NCI-H774 (cell line): ENCODE measurements around the gene UBALD2.
"Not testable (repeated sequence)": the region's sequence is repeated elsewhere in the genome, so short reads cannot be mapped to it uniquely, and the experiment has no call there.

Experiments used
- DNase-seq: peaks from one replicate; lab custom pipeline; 2025; lab: John Stamatoyannopoulos, UW

Gene UBALD2

GRCh38 chr17:76264755-76265623 lies at the start of gene UBALD2:
UBALD2 (plus strand) TSS chr17:76265348; CDS start chr17:76265506, 158 bp downstream.
- peak; percentile 100 for DNase-seq

DNA sequence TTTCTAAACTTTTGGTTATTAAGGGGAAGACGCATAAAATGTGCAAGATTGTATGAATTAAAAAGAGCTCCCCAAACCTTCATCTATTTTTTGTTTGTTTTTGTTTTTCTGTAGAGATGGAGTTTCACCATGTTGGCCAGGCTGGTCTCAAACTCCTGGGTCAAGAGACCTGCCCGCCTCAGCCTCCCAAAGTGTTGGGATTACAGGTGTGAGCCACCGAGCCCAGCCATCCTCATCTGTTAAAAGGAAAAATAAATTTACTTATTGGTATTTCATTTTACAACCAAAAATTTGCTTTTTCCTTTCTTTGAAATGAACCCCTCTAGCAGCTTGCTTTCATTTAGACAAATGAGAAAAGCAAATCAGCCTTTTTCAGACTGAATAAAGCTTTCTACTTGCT lies 48.1 kb upstream of the UBALD2 start:
- no peak for DNase-seq

GRCh38 chr17:76219670-76220383 lies 45.3 kb upstream of the UBALD2 start:
- DNase-seq: no peak

GRCh38 chr17:76223802-76224201 lies 41.3 kb upstream of the UBALD2 start:
- no peak for DNase-seq

DNA sequence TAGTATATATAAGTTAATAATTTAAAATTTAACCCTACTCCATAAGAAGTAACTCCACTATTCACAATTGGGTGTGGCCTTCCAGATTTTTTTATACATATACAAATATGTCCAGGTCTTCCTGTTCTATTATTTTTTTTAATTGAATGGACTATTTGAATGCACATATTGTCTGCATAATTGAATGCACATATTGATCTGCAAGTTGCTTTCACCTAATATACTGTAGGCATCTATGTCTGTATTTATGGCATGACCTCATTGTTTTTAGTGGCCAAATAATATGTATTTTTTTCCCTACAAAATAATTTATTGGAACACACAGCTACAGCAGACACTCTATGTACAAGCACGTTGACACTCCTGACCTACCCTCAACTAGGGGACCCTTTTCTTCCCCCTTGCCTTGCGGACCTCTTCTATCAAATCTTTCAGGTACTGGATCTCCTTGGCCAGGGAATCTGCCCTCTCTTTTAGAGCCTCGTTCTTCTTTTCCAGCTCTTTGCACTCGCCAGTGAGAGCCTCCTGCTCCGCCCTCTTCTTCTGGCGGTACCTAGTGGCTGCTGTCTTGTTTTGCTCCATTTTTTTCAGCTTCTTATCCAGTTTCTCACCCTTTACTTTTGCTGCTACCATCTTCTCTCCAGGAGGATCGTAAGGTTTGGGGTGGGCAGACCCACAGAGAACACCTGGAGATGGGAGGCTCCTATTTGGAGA lies 39.6 kb upstream of the UBALD2 start:
- DNase-seq: not testable (repeated sequence)

DNA sequence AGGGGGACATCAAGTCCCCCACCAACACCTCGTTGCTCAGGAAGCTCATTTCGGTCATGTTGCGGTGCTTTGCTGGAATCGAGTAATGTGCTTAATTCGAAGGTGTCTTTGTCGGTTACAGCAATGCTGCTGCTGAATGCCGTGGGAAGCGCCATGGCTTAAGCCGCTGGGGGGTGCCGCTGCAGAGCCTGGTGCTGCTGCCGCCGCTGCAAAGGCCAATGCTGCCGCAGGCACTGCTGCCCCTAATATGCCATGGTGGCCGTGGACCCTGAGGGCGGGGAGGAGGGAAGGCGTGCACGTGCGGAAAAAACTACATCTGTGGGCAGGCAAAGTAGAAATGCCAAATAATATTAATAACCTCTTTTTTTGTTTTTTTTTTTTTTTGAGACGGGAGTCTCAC lies 38.4 kb upstream of the UBALD2 start:
- DNase-seq: not testable (repeated sequence)

- DNase-seq: no peak
Measured at GRCh38 chr17:76232342-76232741, 32.8 kb upstream of the UBALD2 start.

GRCh38 chr17:76233588-76234353 lies 31.4 kb upstream of the UBALD2 start:
- DNase-seq: no peak

DNA sequence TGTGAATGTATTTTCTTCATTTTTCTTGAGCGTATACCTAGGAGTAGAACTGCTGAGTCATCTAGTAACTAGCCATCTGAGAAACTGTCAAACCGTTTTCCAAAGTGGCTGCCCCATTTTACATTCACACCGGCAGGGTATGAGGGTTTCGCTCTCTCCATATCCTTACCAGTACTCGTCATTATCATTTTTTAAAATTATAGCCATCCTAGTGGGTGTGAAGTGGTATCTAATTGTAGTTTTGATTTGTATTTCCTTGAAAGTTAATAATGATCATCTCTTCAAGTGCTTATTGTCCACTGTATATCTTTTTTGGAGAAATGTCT lies 30.8 kb upstream of the UBALD2 start:
- no peak for DNase-seq

- DNase-seq: no peak
Measured at GRCh38 chr17:76235883-76236282, 29.3 kb upstream of the UBALD2 start.

DNA sequence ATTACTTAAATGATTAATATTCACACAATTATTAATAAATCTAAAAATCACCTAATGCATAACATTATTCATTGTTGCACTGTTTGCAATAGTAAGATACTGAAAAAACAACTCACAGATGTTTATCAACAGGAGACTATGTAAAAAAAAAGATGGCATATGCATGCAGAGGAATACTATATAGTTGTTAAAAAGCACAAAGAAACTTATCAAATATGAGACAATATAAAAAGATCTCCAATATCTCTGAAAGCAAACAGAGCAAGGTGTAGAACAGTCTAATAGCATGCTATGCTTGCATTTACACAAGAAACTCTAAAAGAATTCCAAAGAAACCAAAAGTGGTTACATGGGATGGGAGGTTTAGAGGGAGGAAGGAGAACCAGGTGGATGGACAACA lies 28.5 kb upstream of the UBALD2 start:
- DNase-seq: no peak

GRCh38 chr17:76237859-76238313 lies 27.3 kb upstream of the UBALD2 start:
- DNase-seq: no peak

- no peak for DNase-seq
Measured at GRCh38 chr17:76238847-76239537, 26.2 kb upstream of the UBALD2 start.

DNA sequence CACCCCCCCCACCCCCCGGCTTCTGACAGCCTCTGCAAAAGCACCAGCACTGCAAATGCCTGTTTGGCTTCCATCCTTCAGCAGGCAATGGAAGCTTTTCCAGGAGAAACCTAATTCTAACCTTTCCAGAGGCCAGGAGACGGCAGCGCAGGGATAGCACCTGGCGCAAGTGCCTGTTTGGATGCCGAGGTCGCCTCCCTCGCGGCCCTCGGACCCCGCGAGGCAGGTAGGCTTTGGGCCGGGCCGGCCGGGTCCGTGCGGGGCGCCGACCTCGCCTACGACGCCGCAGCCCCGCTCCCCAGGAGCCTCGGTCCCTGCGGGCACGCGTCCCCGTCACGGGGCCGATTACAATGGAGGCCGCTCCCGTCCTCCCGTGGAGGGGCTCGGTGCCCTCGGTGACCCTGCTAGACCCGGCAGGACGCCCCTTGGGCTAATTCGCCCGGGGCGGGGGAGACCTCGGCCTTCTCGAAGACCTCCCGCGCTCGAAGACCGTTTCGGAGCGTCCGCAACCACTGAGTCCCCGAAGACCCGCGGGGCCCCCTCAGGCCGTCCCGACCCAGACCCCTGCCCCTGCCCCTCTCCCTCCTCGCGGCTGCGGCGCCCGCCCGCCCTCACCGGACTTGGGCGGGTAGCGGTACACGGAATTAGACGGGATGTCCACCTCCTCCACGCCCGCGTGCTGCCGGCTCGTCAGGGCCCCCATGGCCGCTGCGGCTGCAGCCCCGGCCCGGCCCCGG lies 25.4 kb upstream of the UBALD2 start:
- DNase-seq: no peak

GRCh38 chr17:76240461-76241203 lies 24.5 kb upstream of the UBALD2 start, which contains the start of gene RNF157:
RNF157 (minus strand) TSS chr17:76240493; CDS start chr17:76240240, 253 bp downstream.
- DNase-seq: peak; percentile 81

- DNase-seq: no peak
Measured at GRCh38 chr17:76241204-76241538, 24.0 kb upstream of the UBALD2 start.

DNA sequence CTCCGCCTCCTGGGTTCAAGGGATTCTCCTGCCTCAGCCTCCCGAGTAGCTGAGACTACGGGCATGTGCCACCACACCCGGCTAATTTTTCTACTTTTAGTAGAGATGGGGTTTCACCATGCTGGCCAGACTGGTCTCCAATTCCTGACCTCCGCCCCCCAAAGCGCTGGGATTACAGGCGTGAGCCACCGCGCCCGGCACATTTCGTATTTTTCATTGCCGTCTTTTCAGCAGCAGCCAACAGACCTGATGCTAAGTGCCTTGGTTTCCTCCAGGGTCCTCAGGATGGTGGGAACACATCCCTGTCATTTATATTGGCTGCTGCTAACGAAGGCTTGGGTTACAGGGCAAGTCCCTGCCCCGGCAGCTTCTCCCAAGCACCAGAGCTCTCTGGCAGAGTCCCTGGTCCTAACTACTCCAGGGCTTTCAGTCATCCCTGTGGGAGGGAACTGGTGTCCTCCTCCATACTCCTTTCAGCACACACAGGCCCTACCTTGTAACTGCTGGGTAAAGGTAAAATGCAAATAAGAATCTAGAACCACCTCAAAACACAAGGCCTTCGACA lies 23.4 kb upstream of the UBALD2 start:
- no peak for DNase-seq

DNA sequence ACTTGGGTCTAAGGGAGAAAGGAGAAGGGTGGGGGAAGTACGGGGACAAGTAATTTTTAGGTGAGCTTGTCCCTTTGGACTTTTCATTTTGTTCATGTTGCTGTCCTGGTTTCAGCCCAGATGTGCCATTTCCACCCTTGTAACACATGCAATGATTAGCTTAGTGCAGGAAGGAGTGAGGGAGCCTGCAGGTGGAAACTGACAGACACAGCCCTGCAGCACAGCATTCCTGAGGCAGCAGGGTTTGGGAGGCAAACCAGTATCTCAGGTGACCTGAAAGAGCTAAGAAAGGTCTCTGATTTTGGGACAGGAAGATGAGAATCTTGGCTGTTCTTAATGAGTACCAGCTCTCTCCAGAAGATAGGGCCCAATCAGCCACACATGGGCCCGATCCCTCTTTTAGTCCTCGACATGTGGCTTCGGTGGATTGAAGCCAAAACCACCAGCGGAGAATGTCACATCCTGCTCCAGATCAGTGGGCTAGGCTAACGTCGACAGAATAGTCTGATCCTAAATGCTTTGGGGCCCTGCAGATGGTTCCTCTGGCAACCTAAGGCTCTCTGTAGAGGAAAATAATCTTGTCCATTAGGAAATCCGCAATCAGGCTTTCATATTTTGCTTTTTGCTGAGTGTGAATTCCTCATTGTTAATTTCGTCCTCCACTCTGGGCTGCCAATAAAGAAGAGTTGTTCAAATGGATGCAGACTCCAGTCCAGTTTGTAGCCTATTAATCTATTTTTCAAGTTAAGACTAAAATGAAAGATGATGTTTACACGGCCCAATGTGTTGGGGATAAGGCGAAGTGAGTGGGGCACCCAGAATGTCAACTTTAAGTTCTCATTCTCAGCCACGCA lies 21.1 kb upstream of the UBALD2 start:
- DNase-seq: no peak

DNA sequence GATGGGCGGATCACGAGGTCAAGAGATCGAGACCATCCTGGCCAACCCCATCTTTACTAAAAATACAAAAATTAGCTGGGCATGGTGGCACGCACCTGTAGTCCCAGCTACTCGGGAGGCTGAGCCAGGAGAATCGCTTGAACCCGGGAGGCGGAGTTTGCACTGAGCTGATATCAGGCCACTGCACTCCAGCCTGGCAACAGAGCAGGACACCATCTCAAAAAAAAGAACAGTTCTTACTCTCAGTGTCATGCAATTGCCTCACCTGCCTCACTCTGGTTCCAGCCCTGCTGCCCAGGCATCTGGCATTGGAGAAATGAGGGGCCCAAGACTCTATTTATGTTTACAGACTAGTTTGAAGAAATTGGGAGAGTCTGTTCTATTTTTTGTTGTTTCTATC lies 20.4 kb upstream of the UBALD2 start:
- not testable (repeated sequence) for DNase-seq
